GM12873 (cell line): ENCODE results near the gene CYP4V2.

Experiments
- CTCF ChIP-seq: IDR thresholded peaks from 2 replicates; pipeline ENCODE4 v1.5.1; 2012; ENCODE audit warnings: low read depth, mild to moderate bottlenecking, moderate library complexity, low read length, control low read depth; ENCODE audit not compliant: insufficient read depth; ENCODE audit errors: missing control alignments

Gene CYP4V2

GRCh38 chr4:186168750-186169149 lies 22.6 kb upstream of the CYP4V2 start:
- no peak for TF ChIP-seq CTCF

- no peak for TF ChIP-seq CTCF
Observed at GRCh38 chr4:186169333-186169944, 21.9 kb upstream of the CYP4V2 start.

- peak; percentile 22 for TF ChIP-seq CTCF
Observed at GRCh38 chr4:186169945-186170802, 21.2 kb upstream of the CYP4V2 start.

GRCh38 chr4:186170966-186171365 lies 20.4 kb upstream of the CYP4V2 start:
- TF ChIP-seq CTCF: no peak

GRCh38 chr4:186172546-186172945 lies 18.8 kb upstream of the CYP4V2 start:
- no peak for TF ChIP-seq CTCF

- no peak for TF ChIP-seq CTCF
Observed at GRCh38 chr4:186188107-186188506, 3.3 kb upstream of the CYP4V2 start.

- no peak for TF ChIP-seq CTCF
Observed at GRCh38 chr4:186189656-186190055, 1.7 kb upstream of the CYP4V2 start.
